GM19351 (cell line): ENCODE measurements around the gene ARHGEF10L.

Experiments
- ATAC-seq: cut with Tn5 transposase; IDR thresholded peaks from one replicate; pipeline ENCODE4 v1.9.1; 2021; ENCODE audit warnings: mild to moderate bottlenecking, moderate library complexity; ENCODE audit not compliant: unreplicated experiment

Gene ARHGEF10L

DNA sequence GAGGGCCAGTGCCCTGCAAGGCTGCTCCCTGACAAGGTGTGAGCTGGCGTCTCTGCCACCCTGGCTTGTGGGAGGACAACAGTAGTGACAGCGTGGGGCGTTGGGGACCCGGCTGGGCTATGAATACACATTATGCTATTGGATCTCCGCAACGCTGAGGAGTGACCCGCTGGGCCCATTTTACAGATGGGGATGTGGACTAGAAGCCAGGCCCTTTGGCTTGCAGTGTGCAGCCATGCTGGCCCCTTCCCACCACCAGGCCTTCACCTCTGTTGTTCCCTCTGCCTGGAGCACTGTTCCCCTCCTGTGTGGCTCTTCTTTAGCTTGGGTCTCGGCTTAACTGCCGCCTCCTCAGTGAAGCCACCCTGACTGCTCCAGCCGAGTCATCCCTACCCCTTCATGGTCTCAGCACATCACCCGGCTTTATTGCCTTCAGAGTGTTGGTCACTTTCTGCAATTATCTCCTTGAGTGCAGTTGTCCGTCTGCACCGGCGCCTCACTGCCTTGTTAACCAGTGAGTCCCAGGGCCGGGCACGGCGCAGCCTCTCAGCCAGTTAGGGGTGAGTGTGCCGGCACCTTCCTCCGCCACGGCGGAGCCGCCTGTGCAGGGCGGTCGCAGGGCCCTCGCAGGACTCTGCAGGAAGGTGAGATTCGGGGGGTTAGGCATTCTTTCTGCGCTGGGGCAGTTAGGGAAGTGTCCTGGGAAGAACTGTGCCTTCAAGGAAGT is 131.3 kb downstream of the ARHGEF10L start:
- no peak for ATAC-seq

GRCh38 chr1:17671314-17671705 is 131.8 kb downstream of the ARHGEF10L start:
- ATAC-seq: no peak

GRCh38 chr1:17671741-17672140 is 132.2 kb downstream of the ARHGEF10L start:
- no peak for ATAC-seq

- ATAC-seq: no peak
These were observed 132.7 kb downstream of the ARHGEF10L start for GRCh38 chr1:17672226-17672625.

- no peak for ATAC-seq
These were observed 134.0 kb downstream of the ARHGEF10L start for GRCh38 chr1:17673329-17674072.

- ATAC-seq: no peak
These were observed 135.4 kb downstream of the ARHGEF10L start for GRCh38 chr1:17674726-17675500.

GRCh38 chr1:17675744-17676143 is 136.2 kb downstream of the ARHGEF10L start:
- no peak for ATAC-seq

DNA sequence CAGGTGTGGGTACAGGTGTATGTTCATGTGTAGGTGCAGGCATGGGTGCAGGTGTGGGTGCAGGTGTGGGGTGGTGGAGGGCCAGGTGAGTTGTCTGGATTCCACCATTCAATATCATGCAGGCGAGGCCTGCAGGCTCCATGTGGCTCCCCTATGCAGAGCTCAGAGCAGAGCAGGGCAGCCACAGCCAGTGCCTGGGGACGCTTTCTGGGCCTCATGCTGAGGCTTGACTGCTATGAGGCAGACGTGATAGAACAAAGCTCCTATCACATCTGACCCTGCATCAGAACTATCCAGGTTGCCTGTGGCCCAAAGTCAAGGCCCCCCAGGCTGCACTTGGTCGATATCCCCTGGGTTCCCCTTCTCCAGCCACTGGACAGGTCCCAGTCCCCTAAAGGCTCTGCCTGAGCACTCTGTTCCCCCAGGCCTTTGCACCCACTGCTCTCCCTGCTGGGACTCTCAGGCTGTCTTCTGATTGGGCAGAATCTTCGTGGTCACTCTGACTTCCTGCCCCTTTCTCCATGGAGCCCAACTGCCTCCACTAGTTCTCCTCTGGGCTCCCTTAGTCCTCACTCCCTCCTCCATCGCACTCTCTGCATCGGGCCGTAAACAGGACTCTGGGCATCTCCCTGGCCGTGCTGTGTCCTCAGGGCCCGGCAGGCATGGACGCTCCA is 137.0 kb downstream of the ARHGEF10L start:
- ATAC-seq: no peak

GRCh38 chr1:17678011-17678410 is 138.5 kb downstream of the ARHGEF10L start:
- ATAC-seq: no peak

DNA sequence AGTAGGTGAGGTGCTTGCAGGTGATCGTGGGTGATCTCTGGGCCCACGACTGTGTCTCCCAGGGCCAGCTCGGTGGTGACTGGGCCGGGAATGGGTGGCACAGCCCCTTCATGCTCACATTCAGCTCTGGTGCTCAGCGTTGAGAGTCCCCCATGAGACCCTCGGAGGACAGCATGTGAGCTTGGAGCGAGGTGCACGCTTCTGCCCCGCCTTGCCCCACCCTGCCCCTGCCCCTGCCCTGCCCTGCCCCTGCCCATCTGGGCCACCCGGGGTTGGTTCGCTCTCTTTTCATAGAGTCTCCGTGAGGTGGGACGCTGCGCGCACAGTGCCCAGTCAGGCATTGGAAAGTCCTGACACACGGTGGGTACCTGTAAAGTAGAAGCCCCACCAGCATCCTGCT is 140.4 kb downstream of the ARHGEF10L start:
- no peak for ATAC-seq

GRCh38 chr1:17680308-17680707 is 140.8 kb downstream of the ARHGEF10L start:
- no peak for ATAC-seq

- no peak for ATAC-seq
These were observed 142.9 kb downstream of the ARHGEF10L start for GRCh38 chr1:17682400-17682799.

DNA sequence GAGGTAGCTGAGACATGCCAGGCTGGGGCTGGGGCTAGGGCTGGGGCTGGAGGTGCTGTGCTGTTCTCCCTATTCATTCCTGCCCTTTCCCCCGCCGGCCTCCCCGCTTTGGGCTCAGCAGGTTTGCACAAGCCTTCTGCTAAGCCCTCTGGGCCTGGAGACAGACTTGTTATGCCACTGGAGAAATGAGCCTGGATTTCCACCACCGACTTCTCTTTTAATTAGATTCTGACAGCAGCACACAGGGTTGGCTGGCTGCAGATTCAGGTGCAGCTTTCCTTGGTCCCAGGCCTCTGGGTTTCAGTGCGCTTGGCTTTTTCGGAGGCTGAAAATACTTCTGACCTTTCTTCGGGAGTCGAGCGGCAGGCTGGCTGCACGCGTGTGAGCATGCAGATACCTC is 144.1 kb downstream of the ARHGEF10L start:
- ATAC-seq: no peak

DNA sequence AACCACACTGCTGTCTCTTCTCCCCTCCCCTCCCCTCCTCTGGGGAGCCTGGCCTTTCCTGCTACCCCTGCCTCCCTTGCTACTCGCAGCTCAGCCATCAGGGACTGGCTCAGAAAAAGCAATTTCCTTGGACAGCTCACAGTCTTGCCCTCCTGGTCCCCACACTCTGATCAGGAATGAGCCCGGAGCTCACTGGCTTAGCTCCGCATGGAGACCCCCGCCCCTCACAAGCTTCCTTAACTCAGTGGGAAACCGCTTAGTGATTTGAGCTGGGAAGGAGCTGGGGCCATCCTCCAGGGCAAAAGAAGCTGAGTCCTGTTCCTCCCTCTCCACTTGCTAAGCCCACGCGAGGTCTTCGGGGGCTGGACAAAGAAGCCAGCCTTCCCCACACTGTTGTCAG is 145.3 kb downstream of the ARHGEF10L start:
- no peak for ATAC-seq

DNA sequence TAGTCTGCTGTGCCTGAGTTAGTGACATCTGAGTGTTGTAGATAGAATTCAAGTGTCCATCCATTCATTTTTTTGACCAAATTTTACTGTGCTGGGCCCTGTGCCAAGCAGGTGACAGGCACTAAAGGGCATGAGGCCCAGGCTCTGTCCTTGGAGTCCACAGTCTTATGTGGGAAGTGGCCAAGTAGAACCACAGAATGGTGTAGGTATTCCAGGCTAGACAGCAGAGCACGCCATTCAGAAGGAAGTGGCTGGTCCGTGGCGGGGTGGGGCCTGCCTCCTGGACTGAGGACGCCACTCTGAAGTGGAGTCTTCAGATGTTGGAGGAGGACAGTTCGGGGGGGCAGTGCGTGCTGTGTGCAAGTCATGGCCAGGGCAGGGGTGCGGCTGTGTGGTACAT is 146.8 kb downstream of the ARHGEF10L start:
- no peak for ATAC-seq

GRCh38 chr1:17687145-17687544 is 147.6 kb downstream of the ARHGEF10L start:
- no peak for ATAC-seq

GRCh38 chr1:17688217-17688810 is 148.8 kb downstream of the ARHGEF10L start:
- ATAC-seq: no peak

DNA sequence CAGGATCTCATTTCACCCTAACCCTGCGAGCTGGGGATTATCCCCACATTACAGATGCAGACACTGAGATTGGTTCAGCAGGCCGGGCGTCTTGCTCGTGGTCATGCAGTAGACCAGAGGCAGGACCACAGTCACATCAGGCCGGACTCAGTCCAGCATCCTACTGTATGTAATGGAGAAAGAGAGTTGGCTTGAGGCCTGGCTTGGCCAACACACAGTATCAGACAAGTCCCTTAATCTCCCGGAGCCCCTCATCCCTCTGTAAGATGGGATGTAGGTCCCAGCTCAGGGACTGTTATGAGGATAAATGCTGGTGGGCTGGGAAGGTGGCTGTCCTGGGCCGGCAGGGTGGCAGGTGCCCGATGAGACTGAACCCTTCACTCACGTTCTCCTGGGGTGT is 149.5 kb downstream of the ARHGEF10L start:
- no peak for ATAC-seq

GRCh38 chr1:17690906-17691634 is 151.6 kb downstream of the ARHGEF10L start:
- ATAC-seq: no peak

- ATAC-seq: no peak
These were observed 153.1 kb downstream of the ARHGEF10L start for GRCh38 chr1:17692645-17693044.
